GM23338 (cell line): ENCODE results near the gene PIK3C2G. TPM values are rescaled to one million over a fixed set of nuclear protein-coding genes. Genes with fewer than 3 reads are reported as not detected.
"Not testable (repeated sequence)": the region's sequence is repeated elsewhere in the genome, so short reads cannot be mapped to it uniquely, and the experiment has no call there.

Experiments
- ATAC-seq: fragments of 200-7000 bp; cut with Tn5 transposase; 3 replicates; pipeline ENCODE4 v1.9.1; 2020
- DNase-seq: peaks from one replicate; pipeline ENCODE4 v3.0.0-alpha.2; 2015; ENCODE audit warnings: low spot score
- H2AFZ ChIP-seq: fragments of 200-600 bp; sonication (generic); 2 replicates; pipeline ENCODE4 v1.8.0; 2016; ENCODE audit warnings: antibody characterized with exemption, mild to moderate bottlenecking, moderate library complexity
- H3F3A ChIP-seq: fragments of 200-600 bp; sonication (generic); replicated peaks from 2 replicates; pipeline ENCODE4 v1.8.0; 2017; ENCODE audit warnings: antibody characterized with exemption, mixed run types, low read depth
- H3K27ac ChIP-seq: fragments of 200-600 bp; sonication (generic); 2 replicates; pipeline ENCODE4 v1.6.1; 2016; ENCODE audit warnings: low read depth
- H3K27me3 ChIP-seq: fragments of 200-600 bp; sonication (generic); 2 replicates; pipeline ENCODE4 v1.8.0; 2016; ENCODE audit warnings: mild to moderate bottlenecking, mixed run types, moderate library complexity; ENCODE audit not compliant: insufficient read depth
- H3K36me3 ChIP-seq: fragments of 200-600 bp; sonication (generic); 2 replicates; pipeline ENCODE4 v1.8.0; 2016; ENCODE audit warnings: mild to moderate bottlenecking; ENCODE audit not compliant: insufficient read depth
- H3K4me1 ChIP-seq: fragments of 200-600 bp; sonication (generic); 2 replicates; pipeline ENCODE4 v1.8.0; 2016; ENCODE audit warnings: mild to moderate bottlenecking, moderate library complexity; ENCODE audit not compliant: insufficient read depth
- H3K4me2 ChIP-seq: fragments of 200-600 bp; sonication (generic); 2 replicates; pipeline ENCODE4 v1.7.1; 2017; ENCODE audit warnings: mixed run types
- H3K4me3 ChIP-seq: fragments of 200-600 bp; sonication (generic); 2 replicates; pipeline ENCODE4 v1.6.1; 2016; ENCODE audit warnings: mixed run types
- H3K79me2 ChIP-seq: fragments of 200-600 bp; sonication (generic); replicated peaks from 2 replicates; pipeline ENCODE4 v1.8.0; 2017; ENCODE audit warnings: mild to moderate bottlenecking; ENCODE audit not compliant: insufficient read depth
- H3K9me2 ChIP-seq: fragments of 200-600 bp; sonication (generic); 2 replicates; pipeline ENCODE4 v1.8.0; 2017; ENCODE audit not compliant: insufficient read depth
- H4K20me1 ChIP-seq: fragments of 200-600 bp; sonication (generic); replicated peaks from 2 replicates; pipeline ENCODE4 v1.8.0; 2017; ENCODE audit warnings: mild to moderate bottlenecking; ENCODE audit not compliant: insufficient read depth
- H3K27ac Mint-ChIP-seq: 2 replicates; pipeline ENCODE4 v1.8.0; 2020; ENCODE audit warnings: inconsistent platforms, mild to moderate bottlenecking, moderate library complexity, mixed read lengths
- H3K27me3 Mint-ChIP-seq: 3 replicates; pipeline ENCODE4 v1.8.0; 2022; ENCODE audit warnings: low read depth, mild to moderate bottlenecking, moderate library complexity, mixed read lengths, inconsistent platforms; ENCODE audit not compliant: insufficient read depth, poor library complexity
- H3K36me3 Mint-ChIP-seq: 3 replicates; pipeline ENCODE4 v1.8.0; 2021; ENCODE audit warnings: low read depth, mild to moderate bottlenecking, inconsistent platforms, moderate library complexity, mixed read lengths
- H3K4me1 Mint-ChIP-seq: 3 replicates; pipeline ENCODE4 v1.8.0; 2020; ENCODE audit warnings: mild to moderate bottlenecking, inconsistent platforms, mixed read lengths
- H3K4me3 Mint-ChIP-seq: 3 replicates; pipeline ENCODE4 v1.8.0; 2021; ENCODE audit warnings: moderate library complexity, mild to moderate bottlenecking, inconsistent platforms, mixed read lengths
- H3K9me3 Mint-ChIP-seq: 3 replicates; pipeline ENCODE4 v1.8.0; 2020; ENCODE audit warnings: moderate library complexity, mild to moderate bottlenecking, inconsistent platforms, mixed read lengths
- CREB1 ChIP-seq: fragments of 250-450 bp; sonication (Bioruptor Pico); IDR thresholded peaks from 2 replicates; pipeline ENCODE4 v1.5.0; 2020; ENCODE audit warnings: low read depth, mild to moderate bottlenecking, moderate library complexity
- EZH2 ChIP-seq: fragments of 200-600 bp; sonication (generic); IDR thresholded peaks from one replicate; pipeline ENCODE4 v1.8.0; 2017; ENCODE audit warnings: antibody characterized with exemption, mild to moderate bottlenecking, low read depth; ENCODE audit not compliant: unreplicated experiment
- EZH2phosphoT487 ChIP-seq: fragments of 200-600 bp; sonication (generic); IDR thresholded peaks from one replicate; pipeline ENCODE4 v1.8.1; 2018; ENCODE audit warnings: antibody characterized with exemption; ENCODE audit not compliant: unreplicated experiment
- NANOG ChIP-seq: IDR thresholded peaks from 2 replicates; pipeline ENCODE4 v1.6.1; 2016; ENCODE audit warnings: antibody characterized with exemption, borderline replicate concordance
- REST ChIP-seq: IDR thresholded peaks from one replicate; pipeline ENCODE4 v1.6.1; 2018; ENCODE audit warnings: antibody characterized with exemption; ENCODE audit not compliant: unreplicated experiment
- STAT1 ChIP-seq: IDR thresholded peaks from one replicate; pipeline ENCODE4 v1.6.1; 2016; ENCODE audit warnings: antibody characterized with exemption; ENCODE audit not compliant: unreplicated experiment
- ZNF331 ChIP-seq: fragments of 250-450 bp; sonication (Bioruptor Pico); IDR thresholded peaks from 2 replicates; pipeline ENCODE4 v1.5.0; 2020; ENCODE audit warnings: low read depth, mild to moderate bottlenecking, moderate library complexity
- polyA plus RNA-seq: library from polyadenylated mRNA; unstranded; fragments of >200 nt; fragmentation: Nextera tagmentation; extraction: Ambion mirVana; gene quantifications from 2 replicates; pipeline ENCODE4 v1.2.1, GENCODE V29; 2016
- total RNA-seq: library from RNA; depleted of rRNA; stranded (reverse); fragments of >200 nt; shearing (Covaris generic); gene quantifications from 2 replicates; pipeline ENCODE4 v1.2.3, GENCODE V29; 2014
- TF ChIP-seq, protein P1 (sequence below), 2 experiments: fragments of 200-600 bp in 1 of 2; sonication (generic) in 1 of 2; conservative IDR thresholded peaks; 2 replicates each; pipeline versions ENCODE4 v1.5.1 to v1.6.1; 2016 to 2017; ENCODE audit warnings: antibody characterized with exemption in 2 of 2, low read depth in 2 of 2, mild to moderate bottlenecking in 2 of 2, moderate library complexity in 1 of 2
- TF ChIP-seq, protein P2 (sequence below): IDR thresholded peaks from 2 replicates; pipeline ENCODE4 v1.6.1; 2016; ENCODE audit warnings: antibody characterized with exemption

PIK3C2G gene
- total and polyA plus RNA-seq, 2 experiments from 2014 or later, result not detected

- TF ChIP-seq, protein P1, sequence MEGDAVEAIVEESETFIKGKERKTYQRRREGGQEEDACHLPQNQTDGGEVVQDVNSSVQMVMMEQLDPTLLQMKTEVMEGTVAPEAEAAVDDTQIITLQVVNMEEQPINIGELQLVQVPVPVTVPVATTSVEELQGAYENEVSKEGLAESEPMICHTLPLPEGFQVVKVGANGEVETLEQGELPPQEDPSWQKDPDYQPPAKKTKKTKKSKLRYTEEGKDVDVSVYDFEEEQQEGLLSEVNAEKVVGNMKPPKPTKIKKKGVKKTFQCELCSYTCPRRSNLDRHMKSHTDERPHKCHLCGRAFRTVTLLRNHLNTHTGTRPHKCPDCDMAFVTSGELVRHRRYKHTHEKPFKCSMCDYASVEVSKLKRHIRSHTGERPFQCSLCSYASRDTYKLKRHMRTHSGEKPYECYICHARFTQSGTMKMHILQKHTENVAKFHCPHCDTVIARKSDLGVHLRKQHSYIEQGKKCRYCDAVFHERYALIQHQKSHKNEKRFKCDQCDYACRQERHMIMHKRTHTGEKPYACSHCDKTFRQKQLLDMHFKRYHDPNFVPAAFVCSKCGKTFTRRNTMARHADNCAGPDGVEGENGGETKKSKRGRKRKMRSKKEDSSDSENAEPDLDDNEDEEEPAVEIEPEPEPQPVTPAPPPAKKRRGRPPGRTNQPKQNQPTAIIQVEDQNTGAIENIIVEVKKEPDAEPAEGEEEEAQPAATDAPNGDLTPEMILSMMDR (conservative IDR thresholded peaks at IDR 0.05; ENCODE audit: low read depth in 2 of 2), result no peak
Observed at GRCh38 chr12:18522806-18523205, 261.5 kb downstream of the PIK3C2G start (continued).

DNA sequence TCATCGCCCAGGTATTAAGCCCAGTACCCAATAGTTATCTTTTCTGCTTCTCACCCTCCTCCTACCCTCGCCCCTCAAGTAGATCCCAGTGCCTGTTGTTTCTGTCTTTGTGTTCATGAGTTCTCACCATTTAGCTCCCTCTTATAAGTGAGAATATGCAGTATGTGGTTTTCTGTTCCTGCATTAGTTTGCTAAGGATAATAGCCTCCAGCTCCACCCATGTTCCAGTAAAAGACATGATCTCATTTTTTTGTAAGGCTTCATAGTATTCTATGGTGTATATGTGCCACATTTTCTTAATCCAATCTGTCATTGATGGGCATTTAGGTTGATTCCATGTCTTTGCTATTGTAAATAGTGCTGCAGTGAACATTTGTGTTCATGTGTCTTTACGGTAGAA lies 281.2 kb downstream of the PIK3C2G start:
- H3K79me2 ChIP-seq, H3K4me3 Mint-ChIP-seq, H4K20me1 ChIP-seq, H3F3A ChIP-seq, H2AFZ ChIP-seq, H3K36me3 Mint-ChIP-seq, H3K4me3 ChIP-seq, H3K27ac ChIP-seq, H3K36me3 ChIP-seq, H3K4me1 Mint-ChIP-seq, H3K4me1 ChIP-seq, DNase-seq, ATAC-seq, H3K9me3 Mint-ChIP-seq, H3K27ac Mint-ChIP-seq, H3K27me3 Mint-ChIP-seq, H3K27me3 ChIP-seq, H3K9me2 ChIP-seq, H3K4me2 ChIP-seq: not testable (repeated sequence)

- Histone ChIP-seq H3K4me2 (no peak overlapping the region), H3K27me3 (no peaks in the 10 kb centered on the region), H3F3A (no peaks in the 10 kb centered on the region), H3K27ac (no peak overlapping the region), H3K79me2 (no peaks in the 10 kb centered on the region), H2AFZ (no peak overlapping the region), H3K4me3 (no peak overlapping the region), H3K4me1 (no peaks in the 10 kb centered on the region), H3K9me2 (0 out of 2 replicates have a peak, but pooled peaks cover 6% of the 10 kb centered on the region), H4K20me1 (no peaks in the 10 kb centered on the region), H3K36me3 (no peaks in the 10 kb centered on the region)
- H3K4me1 Mint-ChIP-seq, result peaks cover 7% of the 10 kb centered on the region; the same call in 2 of the 3 replicates
- TF ChIP-seq EZH2phosphoT487 (no peak), EZH2 (no peak), REST (no peak), ZNF331 (CRISPR knock-in tag) (no peak), CREB1 (CRISPR knock-in tag) (no peak), NANOG (no peak), STAT1 (no peak)
- TF ChIP-seq, protein P2, sequence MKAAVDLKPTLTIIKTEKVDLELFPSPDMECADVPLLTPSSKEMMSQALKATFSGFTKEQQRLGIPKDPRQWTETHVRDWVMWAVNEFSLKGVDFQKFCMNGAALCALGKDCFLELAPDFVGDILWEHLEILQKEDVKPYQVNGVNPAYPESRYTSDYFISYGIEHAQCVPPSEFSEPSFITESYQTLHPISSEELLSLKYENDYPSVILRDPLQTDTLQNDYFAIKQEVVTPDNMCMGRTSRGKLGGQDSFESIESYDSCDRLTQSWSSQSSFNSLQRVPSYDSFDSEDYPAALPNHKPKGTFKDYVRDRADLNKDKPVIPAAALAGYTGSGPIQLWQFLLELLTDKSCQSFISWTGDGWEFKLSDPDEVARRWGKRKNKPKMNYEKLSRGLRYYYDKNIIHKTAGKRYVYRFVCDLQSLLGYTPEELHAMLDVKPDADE, result no peak
- TF ChIP-seq, protein P1 (conservative IDR thresholded peaks at IDR 0.05; ENCODE audit: low read depth in 2 of 2), result no peak
- ATAC-seq (no peak), DNase-seq (no peak)
- no peaks in the 10 kb centered on the region for H3K9me3 Mint-ChIP-seq
- H3K27ac Mint-ChIP-seq, result no peak overlapping the region
- H3K4me3 Mint-ChIP-seq, result no peak overlapping the region
- no peaks in the 10 kb centered on the region for H3K27me3 Mint-ChIP-seq
- H3K36me3 Mint-ChIP-seq, result no peaks in the 10 kb centered on the region
Observed at GRCh38 chr12:18546399-18546798, 285.1 kb downstream of the PIK3C2G start.
